Measurements from ENCODE around the gene HDAC4.
A peak's percentile ranks its signal among the peaks of the same experiment; 100 is the strongest.

Gene HDAC4

GRCh38 chr2:239008004-239008403 lies 392.8 kb downstream of the HDAC4 start:
- no peak for DNase-seq (ENCODE audit: low spot score)

- DNase-seq (ENCODE audit: low spot score), result peak; percentile 30
These were observed 394.1 kb downstream of the HDAC4 start for GRCh38 chr2:239006622-239007285.

- DNase-seq (ENCODE audit: low spot score), result no peak
These were observed 395.2 kb downstream of the HDAC4 start for GRCh38 chr2:239005586-239005985.

- no peak for DNase-seq (ENCODE audit: low spot score)
These were observed 396.4 kb downstream of the HDAC4 start for GRCh38 chr2:239004274-239005015.

- DNase-seq (ENCODE audit: low spot score), result no peak
These were observed 397.1 kb downstream of the HDAC4 start for GRCh38 chr2:239003624-239004273.

GRCh38 chr2:239002954-239003623 lies 397.7 kb downstream of the HDAC4 start:
- DNase-seq (ENCODE audit: low spot score), result no peak

- DNase-seq (ENCODE audit: low spot score), result no peak
These were observed 398.2 kb downstream of the HDAC4 start for GRCh38 chr2:239002591-239002953.

- DNase-seq (ENCODE audit: low spot score), result no peak
These were observed 399.0 kb downstream of the HDAC4 start for GRCh38 chr2:239001794-239002193.

- DNase-seq (ENCODE audit: low spot score), result no peak
These were observed 400.2 kb downstream of the HDAC4 start for GRCh38 chr2:239000500-239001073.

- DNase-seq (ENCODE audit: low spot score), result no peak
These were observed 400.7 kb downstream of the HDAC4 start for GRCh38 chr2:239000089-239000488.

GRCh38 chr2:238999291-238999741 lies 401.5 kb downstream of the HDAC4 start:
- DNase-seq (ENCODE audit: low spot score), result peak; percentile 6

- DNase-seq (ENCODE audit: low spot score), result no peak
These were observed 402.0 kb downstream of the HDAC4 start for GRCh38 chr2:238998801-238999200.
